ENCODE results near the gene CD151.

The CD151 gene

DNA sequence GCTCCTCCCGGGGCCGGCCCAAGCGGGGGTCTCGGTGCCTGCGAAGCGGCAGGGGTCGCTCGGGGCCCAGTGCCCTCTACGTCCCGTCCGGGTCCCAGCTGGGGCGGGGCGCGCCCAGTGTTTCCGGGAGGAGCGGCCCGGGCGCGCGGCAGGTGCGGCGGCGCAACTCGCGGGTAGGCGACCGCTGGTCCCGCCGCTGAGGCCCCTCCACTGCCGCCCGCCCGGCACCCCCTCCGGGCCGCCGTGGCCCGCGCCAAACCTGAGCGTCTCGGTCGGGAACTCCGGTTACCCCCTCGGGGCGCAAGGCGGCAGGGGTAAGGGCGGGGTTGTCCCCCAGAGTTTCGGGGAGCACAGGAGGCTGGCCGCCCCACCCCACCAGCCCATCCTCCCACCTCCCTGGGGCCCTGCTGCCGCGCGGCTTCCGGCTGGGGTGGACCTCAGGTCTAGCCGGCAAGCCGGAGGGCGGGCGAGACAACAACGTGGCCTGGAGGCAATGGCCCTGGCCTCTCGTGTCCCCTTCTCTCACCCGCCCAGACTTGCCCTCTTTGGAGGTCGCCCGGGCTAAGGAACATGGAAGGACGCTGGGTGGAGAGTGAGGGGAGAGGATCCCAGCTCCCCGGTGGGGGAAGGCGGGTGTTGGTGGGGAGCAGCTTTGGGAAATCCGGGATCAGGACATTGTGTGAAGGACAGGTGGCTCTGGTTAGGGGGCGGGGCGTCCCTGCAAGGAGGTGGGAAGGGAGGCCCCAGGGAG is 5.4 kb upstream of the CD151 start:
- Histone ChIP-seq H3K9me3 (ENCODE audit: insufficient read depth, low read length) (no peaks in the 10 kb centered on the region), H3K9ac (ENCODE audit: insufficient read length, low read depth) (peak overlapping the region; percentile 74), H3K27me3 (ENCODE audit: insufficient read depth, insufficient read length) (peaks cover 69% of the 10 kb centered on the region), H3K4me1 (ENCODE audit: insufficient read depth, insufficient read length) (peaks cover 39% of the 10 kb centered on the region), H3K36me3 (ENCODE audit: insufficient read depth, insufficient read length, low read length) (peaks cover 23% of the 10 kb centered on the region), H3K4me3 (ENCODE audit: insufficient read length, low read depth) (peak overlapping the region; percentile 28)
- TF ChIP-seq ZNF274 (IDR thresholded peaks at IDR 0.05; ENCODE audit: low read depth, low read length) (no peak), YY1 (IDR thresholded peaks at IDR 0.05; ENCODE audit: insufficient read depth, insufficient read length) (no peak), SUZ12 (IDR thresholded peaks at IDR 0.05; ENCODE audit: extremely low read depth, insufficient read depth, insufficient read length) (no peak)
- DNase-seq (ENCODE audit: low read depth, low spot score): no peak

DNA sequence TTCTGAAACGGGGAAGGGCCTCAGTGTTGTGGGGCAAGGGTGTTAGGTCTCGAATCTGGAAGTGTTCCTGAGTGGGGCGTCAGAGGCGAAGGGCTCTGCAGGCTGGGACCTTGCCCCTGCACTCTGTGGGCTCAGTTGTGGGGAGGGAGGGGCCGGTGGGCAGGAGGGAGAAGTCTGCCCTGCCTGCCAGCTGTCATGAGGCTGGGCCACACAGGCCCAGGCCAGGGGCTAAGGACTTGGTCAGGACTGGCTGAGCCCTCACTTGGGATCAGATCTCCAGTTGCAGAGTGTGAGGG is 4.9 kb upstream of the CD151 start, which contains the start of gene CRACR2B:
TSS of gene CRACR2B (plus strand) at position 23 of the 296 bp plus-strand sequence. CDS start 689 bp downstream, outside the sequence.
- DNase-seq (ENCODE audit: low read depth, low spot score): no peak
- H3K27me3 ChIP-seq (ENCODE audit: insufficient read depth, insufficient read length): peaks cover 69% of the 10 kb centered on the region
- peaks cover 20% of the 10 kb centered on the region for H3K36me3 ChIP-seq (ENCODE audit: insufficient read depth, insufficient read length, low read length)
- H3K4me1 ChIP-seq (ENCODE audit: insufficient read depth, insufficient read length): peaks cover 39% of the 10 kb centered on the region
- peak within 1 kb of the TSS; percentile 62 for H3K4me3 ChIP-seq (ENCODE audit: insufficient read length, low read depth)
- no peaks in the 10 kb centered on the region for H3K9me3 ChIP-seq (ENCODE audit: insufficient read depth, low read length)
- TF ChIP-seq ZNF274 (IDR thresholded peaks at IDR 0.05; ENCODE audit: low read depth, low read length) (no peak), SUZ12 (IDR thresholded peaks at IDR 0.05; ENCODE audit: extremely low read depth, insufficient read depth, insufficient read length) (no peak), YY1 (IDR thresholded peaks at IDR 0.05; ENCODE audit: insufficient read depth, insufficient read length) (no peak)
- H3K9ac ChIP-seq (ENCODE audit: insufficient read length, low read depth): peak within 1 kb of the TSS; percentile 86

DNA sequence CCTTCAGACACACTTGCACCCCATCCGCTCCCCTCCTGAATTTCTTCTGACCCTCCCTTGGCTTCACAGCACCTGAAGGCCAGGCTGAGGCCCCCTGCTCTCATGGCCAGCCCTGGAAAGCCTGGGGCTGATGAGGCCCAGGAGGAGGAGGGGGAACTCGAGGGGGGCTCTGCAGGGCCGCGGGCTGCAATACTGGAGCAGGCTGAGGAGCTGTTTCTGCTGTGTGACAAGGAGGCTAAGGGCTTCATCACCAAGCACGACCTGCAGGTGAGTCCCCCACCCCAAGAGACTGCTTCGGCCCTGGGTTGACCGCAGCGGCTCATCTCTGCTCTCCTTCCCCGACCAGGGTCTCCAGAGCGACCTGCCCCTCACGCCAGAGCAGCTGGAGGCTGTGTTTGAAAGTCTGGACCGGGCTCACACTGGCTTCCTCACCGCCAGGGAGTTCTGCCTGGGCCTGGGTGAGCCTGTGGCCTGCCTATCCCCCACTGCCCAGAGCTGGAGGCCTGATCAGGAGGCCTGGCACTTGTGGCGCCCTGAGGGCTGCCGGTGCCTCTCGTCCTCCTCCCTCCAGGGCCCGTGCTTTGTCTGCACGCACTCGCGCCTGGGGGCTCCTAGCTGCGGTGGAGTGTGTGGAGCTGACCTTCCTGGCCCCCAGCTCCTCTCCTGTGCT is 4.1 kb upstream of the CD151 start:
- H3K27me3 ChIP-seq (ENCODE audit: insufficient read depth, insufficient read length): peaks cover 69% of the 10 kb centered on the region
- H3K9ac ChIP-seq (ENCODE audit: insufficient read length, low read depth): peak overlapping the region; percentile 86
- peaks cover 39% of the 10 kb centered on the region for H3K4me1 ChIP-seq (ENCODE audit: insufficient read depth, insufficient read length)
- H3K4me3 ChIP-seq (ENCODE audit: insufficient read length, low read depth): peak overlapping the region; percentile 62
- TF ChIP-seq YY1 (IDR thresholded peaks at IDR 0.05; ENCODE audit: insufficient read depth, insufficient read length) (no peak), ZNF274 (IDR thresholded peaks at IDR 0.05; ENCODE audit: low read depth, low read length) (no peak), SUZ12 (IDR thresholded peaks at IDR 0.05; ENCODE audit: extremely low read depth, insufficient read depth, insufficient read length) (no peak)
- DNase-seq (ENCODE audit: low read depth, low spot score): no peak
- no peaks in the 10 kb centered on the region for H3K9me3 ChIP-seq (ENCODE audit: insufficient read depth, low read length)
- peaks cover 16% of the 10 kb centered on the region for H3K36me3 ChIP-seq (ENCODE audit: insufficient read depth, insufficient read length, low read length)

DNA sequence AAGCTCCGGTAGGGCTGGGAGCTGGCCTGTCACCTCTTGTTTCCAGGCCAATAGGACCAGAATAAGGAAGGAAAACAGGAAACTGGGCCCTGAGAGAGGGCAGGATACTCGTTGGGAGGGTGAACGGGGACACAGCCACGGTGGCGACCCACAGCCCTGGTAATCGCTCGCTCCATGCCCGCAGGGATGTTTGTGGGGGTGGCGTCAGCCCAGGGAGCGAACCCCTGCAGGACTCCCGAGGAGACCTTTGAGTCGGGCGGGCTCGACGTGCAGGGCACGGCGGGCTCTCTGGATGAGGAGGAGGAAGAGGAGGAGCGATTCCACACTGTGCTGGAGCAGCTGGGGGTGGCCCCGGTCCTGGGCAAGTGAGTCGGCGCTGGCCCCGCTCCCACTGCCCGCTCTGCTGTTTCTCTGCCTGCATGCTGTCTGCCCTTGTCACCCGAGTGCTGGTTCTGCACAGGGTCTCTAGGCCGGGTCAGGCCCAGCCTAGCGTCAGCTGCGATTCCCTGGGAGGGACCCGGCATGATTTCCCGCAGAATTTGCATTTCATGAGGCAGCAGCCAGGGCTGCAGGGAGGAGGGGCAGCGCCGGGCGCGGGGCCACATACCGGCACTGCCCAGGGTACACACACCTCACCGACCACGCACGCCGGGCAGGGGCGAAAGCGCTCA is 3.4 kb upstream of the CD151 start:
- no peak for TF ChIP-seq SUZ12 (IDR thresholded peaks at IDR 0.05; ENCODE audit: extremely low read depth, insufficient read depth, insufficient read length)
- no peak for TF ChIP-seq YY1 (IDR thresholded peaks at IDR 0.05; ENCODE audit: insufficient read depth, insufficient read length)
- no peak for TF ChIP-seq ZNF274 (IDR thresholded peaks at IDR 0.05; ENCODE audit: low read depth, low read length)
- no peak for DNase-seq (ENCODE audit: low read depth, low spot score)
- H3K36me3 ChIP-seq (ENCODE audit: insufficient read depth, insufficient read length, low read length): peaks cover 14% of the 10 kb centered on the region
- peaks cover 69% of the 10 kb centered on the region for H3K27me3 ChIP-seq (ENCODE audit: insufficient read depth, insufficient read length)
- peaks cover 40% of the 10 kb centered on the region for H3K4me1 ChIP-seq (ENCODE audit: insufficient read depth, insufficient read length)
- H3K9ac ChIP-seq (ENCODE audit: insufficient read length, low read depth): peak overlapping the region; percentile 86
- H3K4me3 ChIP-seq (ENCODE audit: insufficient read length, low read depth): peak overlapping the region; percentile 62
- no peaks in the 10 kb centered on the region for H3K9me3 ChIP-seq (ENCODE audit: insufficient read depth, low read length)

DNA sequence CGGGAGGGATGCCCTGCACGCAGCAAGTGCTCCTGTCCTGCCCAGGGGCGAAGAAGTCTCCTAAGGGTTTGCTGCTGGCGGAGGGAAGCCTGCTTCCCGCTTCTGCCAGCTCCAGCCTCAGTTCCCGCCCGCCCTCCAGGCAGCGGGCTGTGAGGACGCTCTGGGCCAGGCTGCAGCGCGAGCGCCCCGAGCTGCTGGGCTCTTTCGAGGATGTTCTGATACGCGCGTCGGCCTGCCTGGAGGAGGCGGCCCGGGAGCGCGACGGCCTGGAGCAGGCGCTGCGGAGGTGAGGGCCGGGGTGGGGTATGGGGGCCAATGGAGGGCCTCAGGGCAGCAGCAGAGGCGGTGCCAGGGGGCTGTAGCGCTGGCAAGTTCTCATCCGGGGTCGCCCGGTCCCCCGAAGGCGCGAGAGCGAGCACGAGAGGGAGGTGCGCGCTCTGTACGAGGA is 2.9 kb upstream of the CD151 start:
- Histone ChIP-seq H3K4me3 (ENCODE audit: insufficient read length, low read depth) (peak overlapping the region; percentile 62), H3K9me3 (ENCODE audit: insufficient read depth, low read length) (no peaks in the 10 kb centered on the region), H3K9ac (ENCODE audit: insufficient read length, low read depth) (peak overlapping the region; percentile 86), H3K4me1 (ENCODE audit: insufficient read depth, insufficient read length) (peaks cover 43% of the 10 kb centered on the region), H3K36me3 (ENCODE audit: insufficient read depth, insufficient read length, low read length) (peaks cover 14% of the 10 kb centered on the region), H3K27me3 (ENCODE audit: insufficient read depth, insufficient read length) (peaks cover 69% of the 10 kb centered on the region)
- TF ChIP-seq ZNF274 (IDR thresholded peaks at IDR 0.05; ENCODE audit: low read depth, low read length) (no peak), YY1 (IDR thresholded peaks at IDR 0.05; ENCODE audit: insufficient read depth, insufficient read length) (no peak), SUZ12 (IDR thresholded peaks at IDR 0.05; ENCODE audit: extremely low read depth, insufficient read depth, insufficient read length) (no peak)
- DNase-seq (ENCODE audit: low read depth, low spot score): no peak

DNA sequence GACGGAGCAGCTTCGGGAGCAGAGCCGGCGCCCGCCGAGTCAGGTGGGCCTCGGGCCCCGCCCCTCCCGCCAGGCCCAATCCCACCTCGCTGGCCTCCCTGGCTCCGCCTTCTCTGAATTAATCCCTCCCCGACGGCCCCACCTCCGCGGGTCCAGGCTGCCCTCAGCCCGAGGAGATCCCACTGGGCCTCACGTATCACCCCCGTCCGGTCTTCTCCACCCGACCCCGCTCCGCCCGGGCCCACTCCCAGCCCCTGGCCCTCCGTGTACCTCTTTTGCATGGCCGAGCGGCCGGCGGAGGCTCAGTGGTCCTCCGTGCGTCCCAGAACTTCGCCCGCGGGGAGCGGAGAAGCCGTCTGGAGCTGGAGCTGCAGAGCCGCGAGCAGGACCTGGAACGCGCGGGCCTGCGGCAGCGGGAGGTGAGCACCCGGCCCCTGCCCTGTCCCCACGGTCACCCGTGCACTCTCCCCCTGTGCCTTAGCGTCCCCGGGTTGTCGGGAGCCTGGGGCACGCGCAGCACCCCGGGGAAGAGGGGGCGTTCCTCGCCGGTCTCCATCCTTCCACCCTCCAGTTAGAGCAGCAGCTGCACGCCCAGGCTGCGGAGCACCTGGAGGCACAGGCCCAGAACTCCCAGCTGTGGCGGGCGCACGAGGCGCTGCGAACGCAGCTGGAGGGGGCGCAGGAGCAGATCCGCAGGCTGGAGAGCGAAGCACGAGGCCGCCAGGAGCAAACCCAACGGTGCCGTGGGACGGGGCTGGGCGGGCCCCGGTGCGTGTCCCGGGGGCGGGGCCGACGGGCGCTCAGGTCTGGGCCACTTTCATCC is 2.2 kb upstream of the CD151 start:
- no peak for DNase-seq (ENCODE audit: low read depth, low spot score)
- TF ChIP-seq ZNF274 (IDR thresholded peaks at IDR 0.05; ENCODE audit: low read depth, low read length): no peak
- TF ChIP-seq SUZ12 (IDR thresholded peaks at IDR 0.05; ENCODE audit: extremely low read depth, insufficient read depth, insufficient read length): no peak
- no peak for TF ChIP-seq YY1 (IDR thresholded peaks at IDR 0.05; ENCODE audit: insufficient read depth, insufficient read length)
- Histone ChIP-seq H3K9ac (ENCODE audit: insufficient read length, low read depth) (peak overlapping the region; percentile 88), H3K27me3 (ENCODE audit: insufficient read depth, insufficient read length) (peaks cover 65% of the 10 kb centered on the region), H3K4me3 (ENCODE audit: insufficient read length, low read depth) (peak overlapping the region; percentile 62), H3K9me3 (ENCODE audit: insufficient read depth, low read length) (no peaks in the 10 kb centered on the region), H3K4me1 (ENCODE audit: insufficient read depth, insufficient read length) (peaks cover 45% of the 10 kb centered on the region), H3K36me3 (ENCODE audit: insufficient read depth, insufficient read length, low read length) (peaks cover 12% of the 10 kb centered on the region)

All from NT2/D1 (cell line).